Endodermal cell (in vitro differentiated cells): ENCODE results near the gene UBFD1. TPM values are rescaled to one million over a fixed set of nuclear protein-coding genes. Genes with fewer than 3 reads are reported as not detected.

Source experiments
- DNase-seq: peaks from one replicate; pipeline ENCODE4 v3.0.0-alpha.2; 2017
- H3K27ac ChIP-seq: 2 replicates; pipeline ENCODE4 v1.5.1; 2013; ENCODE audit warnings: mild to moderate bottlenecking, low read depth, low read length, moderate library complexity
- H3K27me3 ChIP-seq: 2 replicates; pipeline ENCODE4 v1.6.1; 2013; ENCODE audit warnings: mild to moderate bottlenecking, low read length, moderate library complexity; ENCODE audit not compliant: insufficient read depth, control insufficient read depth, poor library complexity, severe bottlenecking
- H3K36me3 ChIP-seq: 2 replicates; pipeline ENCODE4 v1.7.0; 2013; ENCODE audit warnings: mild to moderate bottlenecking, low read length, moderate library complexity; ENCODE audit not compliant: control insufficient read depth, insufficient read depth
- H3K4me1 ChIP-seq: one replicate; pipeline ENCODE4 v1.7.0; 2013; ENCODE audit warnings: low read length; ENCODE audit not compliant: control insufficient read depth, insufficient read depth
- H3K4me3 ChIP-seq: 2 replicates; pipeline ENCODE4 v1.5.1; 2013; ENCODE audit warnings: mild to moderate bottlenecking, low read length, moderate library complexity
- H3K9ac ChIP-seq: 2 replicates; pipeline ENCODE4 v1.6.1; 2013; ENCODE audit warnings: mild to moderate bottlenecking, low read length, moderate library complexity; ENCODE audit not compliant: poor library complexity, severe bottlenecking; ENCODE audit errors: extremely low read depth
- H3K9me3 ChIP-seq: 2 replicates; pipeline ENCODE4 v1.6.1; 2013; ENCODE audit warnings: mild to moderate bottlenecking, low read length, moderate library complexity; ENCODE audit not compliant: control insufficient read depth
- H3K27ac Mint-ChIP-seq: 2 replicates; pipeline ENCODE4 v1.8.0; 2020; ENCODE audit warnings: mixed read lengths
- H3K27me3 Mint-ChIP-seq: 2 replicates; pipeline ENCODE4 v1.8.0; 2021; ENCODE audit warnings: mild to moderate bottlenecking, mixed read lengths; ENCODE audit not compliant: insufficient read depth
- H3K36me3 Mint-ChIP-seq: 2 replicates; pipeline ENCODE4 v1.8.0; 2020; ENCODE audit warnings: low read depth, mixed read lengths
- H3K4me1 Mint-ChIP-seq: 2 replicates; pipeline ENCODE4 v1.8.0; 2020; ENCODE audit warnings: mixed read lengths
- H3K4me3 Mint-ChIP-seq: 2 replicates; pipeline ENCODE4 v1.8.0; 2020; ENCODE audit warnings: mild to moderate bottlenecking, moderate library complexity, mixed read lengths
- H3K9me3 Mint-ChIP-seq: 2 replicates; pipeline ENCODE4 v1.8.0; 2020; ENCODE audit warnings: mild to moderate bottlenecking, mixed read lengths
- WGBS, 2 experiments: methylation state at CpG; one replicate each; pipeline versions ENCODE4 v1.1.5 to v1.1.7; 2013; ENCODE audit warnings: missing lambda C conversion rate in 2 of 2, mixed read lengths in 1 of 2; ENCODE audit not compliant: insufficient coverage in 1 of 2, insufficient read length in 1 of 2; 5-methylcytosine and 5-hydroxymethylcytosine counted together
- total RNA-seq, 2 donors: library from RNA; stranded (reverse); fragmentation: NEBNext Ultra II Directional in 1 of 2; extraction: Animal tissue kit (Norgen Biotek cat#: 25700) in 1 of 2; gene quantifications; 2 replicates in 1 of 2; 3 replicates in 1 of 2; pipeline ENCODE4 v1.2.1, GENCODE V29; 2021
- TF ChIP-seq, protein P1 (sequence below): fragments of 200-600 bp; sonication (generic); conservative IDR thresholded peaks from 2 replicates; pipeline ENCODE4 v1.5.0; 2021; ENCODE audit warnings: antibody characterized with exemption, mild to moderate bottlenecking

The UBFD1 gene
- total RNA-seq, 2 donors from 2014 or later, result 105 to 113 TPM

DNA sequence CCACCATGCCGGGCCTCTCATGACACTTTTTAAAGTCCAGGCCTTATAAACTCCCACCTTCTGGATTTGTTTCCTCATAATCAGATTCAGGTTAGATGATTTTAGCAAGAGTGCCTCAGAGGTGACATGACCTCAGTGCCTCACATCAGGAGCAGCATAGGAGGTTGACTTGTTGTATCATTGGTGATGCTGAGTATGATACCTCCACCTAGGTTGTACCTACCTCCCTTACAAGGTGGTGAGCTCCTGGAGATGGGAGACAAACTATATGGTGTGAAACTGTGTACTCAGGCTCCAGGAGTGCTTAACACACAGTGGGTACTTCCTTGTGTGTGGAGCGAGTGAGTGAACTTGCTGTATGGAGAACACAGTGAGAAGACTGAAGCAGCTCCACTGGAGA, 20.0 kb downstream of the UBFD1 start:
- Histone ChIP-seq H3K9me3 (no peaks in the 10 kb centered on the region), H3K9ac (no peak overlapping the region), H3K27ac (no peak overlapping the region), H3K36me3 (peaks cover 84% of the 10 kb centered on the region), H3K4me1 (peaks cover 4% of the 10 kb centered on the region), H3K27me3 (no peaks in the 10 kb centered on the region), H3K4me3 (no peak overlapping the region)
- Mint-ChIP-seq H3K27ac (no peak overlapping the region), H3K36me3 (peaks cover 57% of the 10 kb centered on the region), H3K9me3 (no peaks in the 10 kb centered on the region), H3K27me3 (no peaks in the 10 kb centered on the region), H3K4me3 (no peak overlapping the region), H3K4me1 (peaks cover 10% of the 10 kb centered on the region)
- DNase-seq, result no peak
- WGBS, 2 experiments, result 92 to 100% methylated on average over 2 of the region's 2 CpGs
- TF ChIP-seq, protein P1, sequence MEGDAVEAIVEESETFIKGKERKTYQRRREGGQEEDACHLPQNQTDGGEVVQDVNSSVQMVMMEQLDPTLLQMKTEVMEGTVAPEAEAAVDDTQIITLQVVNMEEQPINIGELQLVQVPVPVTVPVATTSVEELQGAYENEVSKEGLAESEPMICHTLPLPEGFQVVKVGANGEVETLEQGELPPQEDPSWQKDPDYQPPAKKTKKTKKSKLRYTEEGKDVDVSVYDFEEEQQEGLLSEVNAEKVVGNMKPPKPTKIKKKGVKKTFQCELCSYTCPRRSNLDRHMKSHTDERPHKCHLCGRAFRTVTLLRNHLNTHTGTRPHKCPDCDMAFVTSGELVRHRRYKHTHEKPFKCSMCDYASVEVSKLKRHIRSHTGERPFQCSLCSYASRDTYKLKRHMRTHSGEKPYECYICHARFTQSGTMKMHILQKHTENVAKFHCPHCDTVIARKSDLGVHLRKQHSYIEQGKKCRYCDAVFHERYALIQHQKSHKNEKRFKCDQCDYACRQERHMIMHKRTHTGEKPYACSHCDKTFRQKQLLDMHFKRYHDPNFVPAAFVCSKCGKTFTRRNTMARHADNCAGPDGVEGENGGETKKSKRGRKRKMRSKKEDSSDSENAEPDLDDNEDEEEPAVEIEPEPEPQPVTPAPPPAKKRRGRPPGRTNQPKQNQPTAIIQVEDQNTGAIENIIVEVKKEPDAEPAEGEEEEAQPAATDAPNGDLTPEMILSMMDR, result no peak

GRCh38 chr16:23578101-23578830, 20.7 kb downstream of the UBFD1 start:
- H3K9ac ChIP-seq, result no peak overlapping the region
- 88 to 91% methylated on average over 4 to 5 of the region's 5 CpGs for WGBS, 2 experiments
- TF ChIP-seq, protein P1, result no peak
- no peak overlapping the region for H3K4me3 ChIP-seq
- Mint-ChIP-seq H3K9me3 (no peaks in the 10 kb centered on the region), H3K27ac (no peak overlapping the region), H3K4me3 (no peak overlapping the region), H3K27me3 (no peaks in the 10 kb centered on the region), H3K4me1 (peaks cover 9% of the 10 kb centered on the region), H3K36me3 (peaks cover 52% of the 10 kb centered on the region)
- peaks cover 78% of the 10 kb centered on the region for H3K36me3 ChIP-seq
- peaks cover 4% of the 10 kb centered on the region for H3K4me1 ChIP-seq
- H3K9me3 ChIP-seq, result no peaks in the 10 kb centered on the region
- no peak overlapping the region for H3K27ac ChIP-seq
- no peak for DNase-seq
- no peaks in the 10 kb centered on the region for H3K27me3 ChIP-seq

DNA sequence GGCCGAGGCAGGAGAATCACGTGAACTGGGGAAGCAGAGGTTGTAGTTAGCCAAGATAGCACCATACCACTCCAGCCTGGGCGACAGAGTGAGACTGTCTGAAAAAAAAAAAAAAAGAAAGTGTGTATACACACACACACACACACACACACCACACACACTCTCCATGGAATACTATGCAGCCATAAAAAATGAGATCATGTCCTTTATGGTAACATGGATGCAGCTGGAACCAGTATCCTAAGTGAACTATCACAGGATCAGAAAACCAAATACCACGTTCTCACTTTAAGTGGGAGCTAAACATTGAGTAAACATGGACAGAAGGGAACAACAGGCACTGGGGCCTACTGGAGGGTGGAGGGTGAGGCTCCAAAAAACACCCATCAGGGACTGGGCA, 21.8 kb downstream of the UBFD1 start:
- WGBS, 2 experiments, result 99 to 100% methylated on average over 3 of the region's 4 CpGs
- Mint-ChIP-seq H3K9me3 (no peaks in the 10 kb centered on the region), H3K4me3 (no peak overlapping the region), H3K4me1 (no peaks in the 10 kb centered on the region), H3K27ac (no peak overlapping the region), H3K36me3 (peaks cover 45% of the 10 kb centered on the region), H3K27me3 (no peaks in the 10 kb centered on the region)
- Histone ChIP-seq H3K9ac (no peak overlapping the region), H3K9me3 (no peaks in the 10 kb centered on the region), H3K4me3 (no peak overlapping the region), H3K36me3 (peaks cover 72% of the 10 kb centered on the region), H3K4me1 (no peaks in the 10 kb centered on the region), H3K27ac (no peak overlapping the region), H3K27me3 (no peaks in the 10 kb centered on the region)
- TF ChIP-seq, protein P1, result no peak
- DNase-seq, result no peak
